Measurements from ENCODE around the gene RALA. TPM values are rescaled to one million over a fixed set of nuclear protein-coding genes. Genes with fewer than 3 reads are reported as not detected.

Gene RALA
- total and polyA plus RNA-seq, 2 experiments from 2014 or later = 43.5 to 231 TPM

DNA sequence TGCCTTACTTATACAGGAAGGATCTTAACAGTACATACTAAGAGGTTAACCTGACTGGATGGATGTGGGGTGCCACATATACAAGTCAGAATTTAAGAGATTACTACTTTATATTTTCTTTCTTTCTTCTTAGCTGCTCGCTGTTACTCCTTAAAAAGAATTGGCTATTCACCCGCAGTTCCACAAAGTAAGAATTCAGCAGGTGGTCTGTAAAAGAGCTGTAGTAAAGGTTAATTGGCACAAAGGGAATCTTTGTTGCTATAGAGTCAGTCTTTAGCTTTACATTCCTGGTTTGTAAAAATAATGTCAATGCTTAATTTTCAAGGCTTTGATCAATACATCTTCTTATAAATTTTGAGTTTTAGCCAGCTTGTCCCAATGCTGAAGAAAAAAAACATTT is 43.2 kb downstream of the RALA start:
- H3K27ac ChIP-seq (ENCODE audit: low read depth) = peak overlapping the region; percentile 2; the same call in 1 of the 2 replicates
- no peak overlapping the region for H2AFZ ChIP-seq
- no peaks in the 10 kb centered on the region for H3F3A ChIP-seq (replicated peaks; ENCODE audit: low read depth)
- no peak overlapping the region for H3K27ac Mint-ChIP-seq
- H3K4me2 ChIP-seq = peak overlapping the region; percentile 3; the same call in 1 of the 2 replicates
- peaks cover 36% of the 10 kb centered on the region for H3K4me1 Mint-ChIP-seq
- H3K4me1 ChIP-seq (ENCODE audit: insufficient read depth) = peaks cover 35% of the 10 kb centered on the region
- TF ChIP-seq ZNF114 (CRISPR knock-in tag; IDR thresholded peaks at IDR 0.05) (no peak), CREB1 (CRISPR knock-in tag; IDR thresholded peaks at IDR 0.05; ENCODE audit: low read depth) (no peak), JUNB (IDR thresholded peaks at IDR 0.05; ENCODE audit: unreplicated experiment) (no peak), ZNF331 (CRISPR knock-in tag; IDR thresholded peaks at IDR 0.05; ENCODE audit: low read depth) (no peak), POLR2AphosphoS5 (IDR thresholded peaks at IDR 0.05; ENCODE audit: low read depth) (no peak), NANOG (IDR thresholded peaks at IDR 0.05; ENCODE audit: borderline replicate concordance) (no peak)
- TF ChIP-seq, protein P1, sequence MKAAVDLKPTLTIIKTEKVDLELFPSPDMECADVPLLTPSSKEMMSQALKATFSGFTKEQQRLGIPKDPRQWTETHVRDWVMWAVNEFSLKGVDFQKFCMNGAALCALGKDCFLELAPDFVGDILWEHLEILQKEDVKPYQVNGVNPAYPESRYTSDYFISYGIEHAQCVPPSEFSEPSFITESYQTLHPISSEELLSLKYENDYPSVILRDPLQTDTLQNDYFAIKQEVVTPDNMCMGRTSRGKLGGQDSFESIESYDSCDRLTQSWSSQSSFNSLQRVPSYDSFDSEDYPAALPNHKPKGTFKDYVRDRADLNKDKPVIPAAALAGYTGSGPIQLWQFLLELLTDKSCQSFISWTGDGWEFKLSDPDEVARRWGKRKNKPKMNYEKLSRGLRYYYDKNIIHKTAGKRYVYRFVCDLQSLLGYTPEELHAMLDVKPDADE (IDR thresholded peaks at IDR 0.05) = no peak
- TF ChIP-seq, protein P2, sequence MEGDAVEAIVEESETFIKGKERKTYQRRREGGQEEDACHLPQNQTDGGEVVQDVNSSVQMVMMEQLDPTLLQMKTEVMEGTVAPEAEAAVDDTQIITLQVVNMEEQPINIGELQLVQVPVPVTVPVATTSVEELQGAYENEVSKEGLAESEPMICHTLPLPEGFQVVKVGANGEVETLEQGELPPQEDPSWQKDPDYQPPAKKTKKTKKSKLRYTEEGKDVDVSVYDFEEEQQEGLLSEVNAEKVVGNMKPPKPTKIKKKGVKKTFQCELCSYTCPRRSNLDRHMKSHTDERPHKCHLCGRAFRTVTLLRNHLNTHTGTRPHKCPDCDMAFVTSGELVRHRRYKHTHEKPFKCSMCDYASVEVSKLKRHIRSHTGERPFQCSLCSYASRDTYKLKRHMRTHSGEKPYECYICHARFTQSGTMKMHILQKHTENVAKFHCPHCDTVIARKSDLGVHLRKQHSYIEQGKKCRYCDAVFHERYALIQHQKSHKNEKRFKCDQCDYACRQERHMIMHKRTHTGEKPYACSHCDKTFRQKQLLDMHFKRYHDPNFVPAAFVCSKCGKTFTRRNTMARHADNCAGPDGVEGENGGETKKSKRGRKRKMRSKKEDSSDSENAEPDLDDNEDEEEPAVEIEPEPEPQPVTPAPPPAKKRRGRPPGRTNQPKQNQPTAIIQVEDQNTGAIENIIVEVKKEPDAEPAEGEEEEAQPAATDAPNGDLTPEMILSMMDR (conservative IDR thresholded peaks at IDR 0.05; ENCODE audit: low read depth in 2 of 2) = no peak
- TF ChIP-seq, protein P3, sequence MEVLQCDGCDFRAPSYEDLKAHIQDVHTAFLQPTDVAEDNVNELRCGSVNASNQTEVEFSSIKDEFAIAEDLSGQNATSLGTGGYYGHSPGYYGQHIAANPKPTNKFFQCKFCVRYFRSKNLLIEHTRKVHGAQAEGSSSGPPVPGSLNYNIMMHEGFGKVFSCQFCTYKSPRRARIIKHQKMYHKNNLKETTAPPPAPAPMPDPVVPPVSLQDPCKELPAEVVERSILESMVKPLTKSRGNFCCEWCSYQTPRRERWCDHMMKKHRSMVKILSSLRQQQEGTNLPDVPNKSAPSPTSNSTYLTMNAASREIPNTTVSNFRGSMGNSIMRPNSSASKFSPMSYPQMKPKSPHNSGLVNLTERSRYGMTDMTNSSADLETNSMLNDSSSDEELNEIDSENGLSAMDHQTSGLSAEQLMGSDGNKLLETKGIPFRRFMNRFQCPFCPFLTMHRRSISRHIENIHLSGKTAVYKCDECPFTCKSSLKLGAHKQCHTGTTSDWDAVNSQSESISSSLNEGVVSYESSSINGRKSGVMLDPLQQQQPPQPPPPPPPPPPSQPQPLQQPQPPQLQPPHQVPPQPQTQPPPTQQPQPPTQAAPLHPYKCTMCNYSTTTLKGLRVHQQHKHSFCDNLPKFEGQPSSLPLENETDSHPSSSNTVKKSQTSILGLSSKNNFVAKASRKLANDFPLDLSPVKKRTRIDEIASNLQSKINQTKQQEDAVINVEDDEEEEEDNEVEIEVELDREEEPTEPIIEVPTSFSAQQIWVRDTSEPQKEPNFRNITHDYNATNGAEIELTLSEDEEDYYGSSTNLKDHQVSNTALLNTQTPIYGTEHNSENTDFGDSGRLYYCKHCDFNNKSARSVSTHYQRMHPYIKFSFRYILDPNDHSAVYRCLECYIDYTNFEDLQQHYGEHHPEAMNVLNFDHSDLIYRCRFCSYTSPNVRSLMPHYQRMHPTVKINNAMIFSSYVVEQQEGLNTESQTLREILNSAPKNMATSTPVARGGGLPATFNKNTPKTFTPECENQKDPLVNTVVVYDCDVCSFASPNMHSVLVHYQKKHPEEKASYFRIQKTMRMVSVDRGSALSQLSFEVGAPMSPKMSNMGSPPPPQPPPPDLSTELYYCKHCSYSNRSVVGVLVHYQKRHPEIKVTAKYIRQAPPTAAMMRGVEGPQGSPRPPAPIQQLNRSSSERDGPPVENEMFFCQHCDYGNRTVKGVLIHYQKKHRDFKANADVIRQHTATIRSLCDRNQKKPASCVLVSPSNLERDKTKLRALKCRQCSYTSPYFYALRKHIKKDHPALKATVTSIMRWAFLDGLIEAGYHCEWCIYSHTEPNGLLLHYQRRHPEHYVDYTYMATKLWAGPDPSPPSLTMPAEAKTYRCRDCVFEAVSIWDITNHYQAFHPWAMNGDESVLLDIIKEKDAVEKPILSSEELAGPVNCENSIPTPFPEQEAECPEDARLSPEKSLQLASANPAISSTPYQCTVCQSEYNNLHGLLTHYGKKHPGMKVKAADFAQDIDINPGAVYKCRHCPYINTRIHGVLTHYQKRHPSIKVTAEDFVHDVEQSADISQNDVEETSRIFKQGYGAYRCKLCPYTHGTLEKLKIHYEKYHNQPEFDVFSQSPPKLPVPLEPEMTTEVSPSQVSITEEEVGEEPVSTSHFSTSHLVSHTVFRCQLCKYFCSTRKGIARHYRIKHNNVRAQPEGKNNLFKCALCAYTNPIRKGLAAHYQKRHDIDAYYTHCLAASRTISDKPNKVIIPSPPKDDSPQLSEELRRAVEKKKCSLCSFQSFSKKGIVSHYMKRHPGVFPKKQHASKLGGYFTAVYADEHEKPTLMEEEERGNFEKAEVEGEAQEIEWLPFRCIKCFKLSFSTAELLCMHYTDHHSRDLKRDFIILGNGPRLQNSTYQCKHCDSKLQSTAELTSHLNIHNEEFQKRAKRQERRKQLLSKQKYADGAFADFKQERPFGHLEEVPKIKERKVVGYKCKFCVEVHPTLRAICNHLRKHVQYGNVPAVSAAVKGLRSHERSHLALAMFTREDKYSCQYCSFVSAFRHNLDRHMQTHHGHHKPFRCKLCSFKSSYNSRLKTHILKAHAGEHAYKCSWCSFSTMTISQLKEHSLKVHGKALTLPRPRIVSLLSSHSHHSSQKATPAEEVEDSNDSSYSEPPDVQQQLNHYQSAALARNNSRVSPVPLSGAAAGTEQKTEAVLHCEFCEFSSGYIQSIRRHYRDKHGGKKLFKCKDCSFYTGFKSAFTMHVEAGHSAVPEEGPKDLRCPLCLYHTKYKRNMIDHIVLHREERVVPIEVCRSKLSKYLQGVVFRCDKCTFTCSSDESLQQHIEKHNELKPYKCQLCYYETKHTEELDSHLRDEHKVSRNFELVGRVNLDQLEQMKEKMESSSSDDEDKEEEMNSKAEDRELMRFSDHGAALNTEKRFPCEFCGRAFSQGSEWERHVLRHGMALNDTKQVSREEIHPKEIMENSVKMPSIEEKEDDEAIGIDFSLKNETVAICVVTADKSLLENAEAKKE (CRISPR knock-in tag; IDR thresholded peaks at IDR 0.05) = no peak
- DNase-seq (ENCODE audit: low spot score) (peak; percentile 48), ATAC-seq (peak; percentile 80)
- peaks cover 62% of the 10 kb centered on the region for H3K79me2 ChIP-seq (replicated peaks; ENCODE audit: insufficient read depth)
- peaks cover 3% of the 10 kb centered on the region; the same call in 1 of the 2 replicates for H3K36me3 ChIP-seq (ENCODE audit: insufficient read depth)
- no peak overlapping the region; the same call in 2 of the 3 replicates for H3K4me3 Mint-ChIP-seq
- H3K9me2 ChIP-seq (ENCODE audit: insufficient read depth) = no peaks in the 10 kb centered on the region
- H3K27me3 ChIP-seq (ENCODE audit: insufficient read depth) = no peaks in the 10 kb centered on the region
- H3K4me3 ChIP-seq = no peak overlapping the region
- peaks cover 2% of the 10 kb centered on the region for H3K27me3 Mint-ChIP-seq (ENCODE audit: insufficient read depth, low read depth, poor library complexity)
- peaks cover 8% of the 10 kb centered on the region; the same call in 1 of the 2 replicates for H4K20me1 ChIP-seq (replicated peaks; ENCODE audit: insufficient read depth)
- H3K9me3 Mint-ChIP-seq = peaks cover 12% of the 10 kb centered on the region
- H3K36me3 Mint-ChIP-seq (ENCODE audit: low read depth) = peaks cover 17% of the 10 kb centered on the region

Data from GM23338 (cell line).